Panc1 (cell line): ENCODE results near the gene USB1.

Source experiments
- POLR2AphosphoS5 ChIP-seq: IDR thresholded peaks from 2 replicates; pipeline ENCODE4 v1.6.1; 2012; ENCODE audit warnings: mild to moderate bottlenecking, low read depth, low read length, moderate library complexity
- TF ChIP-seq, protein P1 (sequence below), 2 experiments: IDR thresholded peaks; 2 replicates each; pipeline ENCODE4 v1.6.1; 2011 to 2012; ENCODE audit warnings: low read depth in 2 of 2, control low read depth in 1 of 2, low read length in 1 of 2, mild to moderate bottlenecking in 1 of 2, moderate library complexity in 1 of 2; ENCODE audit not compliant: insufficient read depth in 1 of 2
- TF ChIP-seq, protein P2 (sequence below): fragments of 450-650 bp; IDR thresholded peaks from 2 replicates; pipeline ENCODE4 v1.5.1; 2017; ENCODE audit warnings: mild to moderate bottlenecking

DNA sequence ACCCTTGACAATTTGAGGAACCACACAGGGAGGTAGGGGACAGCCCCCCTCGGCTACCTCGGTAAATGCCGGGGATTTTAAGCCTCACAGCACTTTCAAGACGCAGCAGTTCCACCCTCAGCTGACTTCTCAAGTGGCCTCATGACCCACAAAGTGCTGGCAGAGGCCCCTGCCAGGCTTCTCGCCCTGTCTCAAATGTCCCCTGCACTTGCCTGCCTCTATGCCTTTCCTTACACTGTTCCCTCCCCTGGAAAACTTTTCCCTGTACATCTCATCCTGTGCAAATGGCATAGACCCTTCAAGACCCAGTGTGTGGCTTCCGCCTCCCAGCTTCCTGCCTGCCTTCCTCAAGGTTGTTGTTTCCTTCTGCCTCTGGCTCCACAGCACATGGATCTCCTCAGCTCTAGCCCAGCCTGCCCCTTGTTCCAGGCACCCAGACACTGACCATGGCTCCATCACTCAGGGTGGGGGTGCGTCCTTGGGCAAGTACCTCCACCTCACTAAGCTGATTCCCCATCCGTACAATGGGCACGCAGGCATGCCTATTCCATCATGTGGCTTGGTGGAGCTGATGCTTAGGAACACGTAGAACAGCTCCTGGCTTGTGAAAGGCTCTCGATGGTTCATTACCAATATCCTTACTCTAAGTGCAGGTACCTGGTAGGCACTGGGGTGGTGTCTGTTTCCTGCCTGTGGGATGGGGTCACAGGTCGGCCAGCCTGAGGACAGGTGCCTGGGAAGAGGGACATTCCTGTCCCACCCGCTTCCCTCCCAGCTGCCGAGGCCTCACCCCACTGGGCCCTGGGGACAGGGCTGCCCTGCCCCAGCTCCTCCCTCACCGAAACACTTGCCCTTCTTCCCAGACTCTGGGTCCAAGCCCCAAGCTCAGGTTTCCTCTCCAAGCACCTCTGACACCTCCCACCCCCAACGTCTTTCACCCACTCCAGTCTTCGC is 48.3 kb downstream of the USB1 start:
- TF ChIP-seq POLR2AphosphoS5 = no peak
- TF ChIP-seq, protein P1, sequence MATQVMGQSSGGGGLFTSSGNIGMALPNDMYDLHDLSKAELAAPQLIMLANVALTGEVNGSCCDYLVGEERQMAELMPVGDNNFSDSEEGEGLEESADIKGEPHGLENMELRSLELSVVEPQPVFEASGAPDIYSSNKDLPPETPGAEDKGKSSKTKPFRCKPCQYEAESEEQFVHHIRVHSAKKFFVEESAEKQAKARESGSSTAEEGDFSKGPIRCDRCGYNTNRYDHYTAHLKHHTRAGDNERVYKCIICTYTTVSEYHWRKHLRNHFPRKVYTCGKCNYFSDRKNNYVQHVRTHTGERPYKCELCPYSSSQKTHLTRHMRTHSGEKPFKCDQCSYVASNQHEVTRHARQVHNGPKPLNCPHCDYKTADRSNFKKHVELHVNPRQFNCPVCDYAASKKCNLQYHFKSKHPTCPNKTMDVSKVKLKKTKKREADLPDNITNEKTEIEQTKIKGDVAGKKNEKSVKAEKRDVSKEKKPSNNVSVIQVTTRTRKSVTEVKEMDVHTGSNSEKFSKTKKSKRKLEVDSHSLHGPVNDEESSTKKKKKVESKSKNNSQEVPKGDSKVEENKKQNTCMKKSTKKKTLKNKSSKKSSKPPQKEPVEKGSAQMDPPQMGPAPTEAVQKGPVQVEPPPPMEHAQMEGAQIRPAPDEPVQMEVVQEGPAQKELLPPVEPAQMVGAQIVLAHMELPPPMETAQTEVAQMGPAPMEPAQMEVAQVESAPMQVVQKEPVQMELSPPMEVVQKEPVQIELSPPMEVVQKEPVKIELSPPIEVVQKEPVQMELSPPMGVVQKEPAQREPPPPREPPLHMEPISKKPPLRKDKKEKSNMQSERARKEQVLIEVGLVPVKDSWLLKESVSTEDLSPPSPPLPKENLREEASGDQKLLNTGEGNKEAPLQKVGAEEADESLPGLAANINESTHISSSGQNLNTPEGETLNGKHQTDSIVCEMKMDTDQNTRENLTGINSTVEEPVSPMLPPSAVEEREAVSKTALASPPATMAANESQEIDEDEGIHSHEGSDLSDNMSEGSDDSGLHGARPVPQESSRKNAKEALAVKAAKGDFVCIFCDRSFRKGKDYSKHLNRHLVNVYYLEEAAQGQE (IDR thresholded peaks at IDR 0.05; ENCODE audit: insufficient read depth in 1 of 2, low read depth in 2 of 2, low read length in 1 of 2) = no peak
- TF ChIP-seq, protein P2, sequence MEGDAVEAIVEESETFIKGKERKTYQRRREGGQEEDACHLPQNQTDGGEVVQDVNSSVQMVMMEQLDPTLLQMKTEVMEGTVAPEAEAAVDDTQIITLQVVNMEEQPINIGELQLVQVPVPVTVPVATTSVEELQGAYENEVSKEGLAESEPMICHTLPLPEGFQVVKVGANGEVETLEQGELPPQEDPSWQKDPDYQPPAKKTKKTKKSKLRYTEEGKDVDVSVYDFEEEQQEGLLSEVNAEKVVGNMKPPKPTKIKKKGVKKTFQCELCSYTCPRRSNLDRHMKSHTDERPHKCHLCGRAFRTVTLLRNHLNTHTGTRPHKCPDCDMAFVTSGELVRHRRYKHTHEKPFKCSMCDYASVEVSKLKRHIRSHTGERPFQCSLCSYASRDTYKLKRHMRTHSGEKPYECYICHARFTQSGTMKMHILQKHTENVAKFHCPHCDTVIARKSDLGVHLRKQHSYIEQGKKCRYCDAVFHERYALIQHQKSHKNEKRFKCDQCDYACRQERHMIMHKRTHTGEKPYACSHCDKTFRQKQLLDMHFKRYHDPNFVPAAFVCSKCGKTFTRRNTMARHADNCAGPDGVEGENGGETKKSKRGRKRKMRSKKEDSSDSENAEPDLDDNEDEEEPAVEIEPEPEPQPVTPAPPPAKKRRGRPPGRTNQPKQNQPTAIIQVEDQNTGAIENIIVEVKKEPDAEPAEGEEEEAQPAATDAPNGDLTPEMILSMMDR = no peak
